Measurements from ENCODE around the gene CDH11. TPM values are rescaled to one million over a fixed set of nuclear protein-coding genes. Genes with fewer than 3 reads are reported as not detected.

CDH11 gene
- total RNA-seq, 1 donor from 2014 or later: 45.2 TPM

DNA sequence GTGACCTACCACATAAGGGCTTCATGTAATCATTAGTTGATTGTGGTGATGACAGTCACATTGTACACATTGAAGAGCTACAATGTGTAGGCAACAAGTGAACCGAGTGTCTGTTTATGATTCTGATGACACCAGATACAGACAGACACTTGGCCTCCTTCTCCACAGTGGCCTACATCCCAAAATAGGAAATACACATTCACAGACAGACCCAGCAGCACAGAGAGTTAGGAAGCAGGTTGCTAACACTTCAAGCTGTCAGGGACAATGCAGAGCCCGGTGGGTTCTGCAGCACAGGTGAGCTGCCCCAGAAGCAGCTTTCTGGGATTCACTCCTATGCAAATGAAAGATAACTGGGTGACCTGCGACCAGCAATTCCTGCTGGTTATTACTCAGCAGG lies 72.2 kb downstream of the CDH11 start:
- DNase-seq (ENCODE audit: extremely low spot score in 2 of 2): no peak
- H3K4me3 ChIP-seq: no peak overlapping the region
- no peaks in the 10 kb centered on the region for H3K9me3 ChIP-seq
- intact Hi-C loops (cut with DNase I): no loop called here
- peaks cover 0 to 10% of the 10 kb centered on the region in 2 donors for H3K36me3 ChIP-seq
- H3K27ac ChIP-seq: no peak overlapping the region
- H3K27me3 ChIP-seq: no peaks in the 10 kb centered on the region
- H3K4me1 ChIP-seq: no peaks in the 10 kb centered on the region
- TF ChIP-seq POLR2A (IDR thresholded peaks at IDR 0.05) (no peak), POLR2AphosphoS5 (IDR thresholded peaks at IDR 0.05; ENCODE audit: insufficient read depth in 1 of 2, low read depth in 1 of 2) (no peak)
- TF ChIP-seq, protein P1, sequence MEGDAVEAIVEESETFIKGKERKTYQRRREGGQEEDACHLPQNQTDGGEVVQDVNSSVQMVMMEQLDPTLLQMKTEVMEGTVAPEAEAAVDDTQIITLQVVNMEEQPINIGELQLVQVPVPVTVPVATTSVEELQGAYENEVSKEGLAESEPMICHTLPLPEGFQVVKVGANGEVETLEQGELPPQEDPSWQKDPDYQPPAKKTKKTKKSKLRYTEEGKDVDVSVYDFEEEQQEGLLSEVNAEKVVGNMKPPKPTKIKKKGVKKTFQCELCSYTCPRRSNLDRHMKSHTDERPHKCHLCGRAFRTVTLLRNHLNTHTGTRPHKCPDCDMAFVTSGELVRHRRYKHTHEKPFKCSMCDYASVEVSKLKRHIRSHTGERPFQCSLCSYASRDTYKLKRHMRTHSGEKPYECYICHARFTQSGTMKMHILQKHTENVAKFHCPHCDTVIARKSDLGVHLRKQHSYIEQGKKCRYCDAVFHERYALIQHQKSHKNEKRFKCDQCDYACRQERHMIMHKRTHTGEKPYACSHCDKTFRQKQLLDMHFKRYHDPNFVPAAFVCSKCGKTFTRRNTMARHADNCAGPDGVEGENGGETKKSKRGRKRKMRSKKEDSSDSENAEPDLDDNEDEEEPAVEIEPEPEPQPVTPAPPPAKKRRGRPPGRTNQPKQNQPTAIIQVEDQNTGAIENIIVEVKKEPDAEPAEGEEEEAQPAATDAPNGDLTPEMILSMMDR (IDR thresholded peaks at IDR 0.05): no peak

DNA sequence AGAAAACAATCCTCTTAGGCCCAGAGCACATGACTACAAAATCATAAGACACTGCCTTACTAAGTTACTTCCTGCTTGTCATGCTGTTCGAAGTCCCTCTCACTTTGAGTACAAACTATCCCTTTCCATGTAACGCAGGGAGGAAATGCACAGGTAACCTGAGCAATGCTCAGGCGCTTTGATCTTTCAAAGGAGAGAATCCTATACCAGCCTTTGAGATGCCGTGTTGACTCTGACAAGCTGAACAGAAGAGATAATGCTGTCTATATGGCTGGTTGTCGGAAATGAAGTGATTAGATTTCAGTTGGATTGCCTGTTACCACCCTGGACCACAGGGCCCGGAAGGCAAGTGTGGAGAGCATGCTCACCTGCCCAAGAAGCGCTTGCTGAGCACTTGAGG lies 75.9 kb downstream of the CDH11 start:
- no peak overlapping the region for H3K27ac ChIP-seq

DNA sequence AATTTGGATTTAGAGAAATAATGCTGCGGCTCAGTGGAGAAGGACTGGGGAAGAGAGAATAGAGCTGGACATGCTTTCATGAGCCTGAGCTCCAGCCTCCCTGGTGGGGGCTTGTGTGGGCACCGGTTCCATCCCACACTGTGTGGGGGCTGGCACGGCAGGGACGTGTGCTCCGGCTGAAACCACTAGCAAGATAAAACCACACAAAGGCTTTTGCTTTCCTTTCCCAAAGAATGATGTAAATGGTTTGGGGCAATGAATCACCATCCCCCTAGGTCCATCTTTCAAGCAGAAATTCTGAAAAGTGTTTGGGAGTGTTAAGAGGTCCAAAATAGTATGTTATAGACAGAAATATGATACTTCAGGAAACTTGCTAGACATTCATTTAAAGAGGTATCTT lies 77.0 kb downstream of the CDH11 start:
- H3K27ac ChIP-seq: no peak overlapping the region
- no peak overlapping the region for H3K4me3 ChIP-seq
- H3K4me1 ChIP-seq: no peaks in the 10 kb centered on the region
- TF ChIP-seq, protein P1 (IDR thresholded peaks at IDR 0.05): no peak
- TF ChIP-seq POLR2AphosphoS5 (IDR thresholded peaks at IDR 0.05; ENCODE audit: insufficient read depth in 1 of 2, low read depth in 1 of 2) (no peak), POLR2A (IDR thresholded peaks at IDR 0.05) (no peak)
- intact Hi-C loops (cut with DNase I): no loop called here
- no peak for DNase-seq (ENCODE audit: extremely low spot score in 2 of 2)
- no peaks in the 10 kb centered on the region for H3K27me3 ChIP-seq
- H3K36me3 ChIP-seq: peaks cover 0 to 4% of the 10 kb centered on the region in 2 donors
- H3K9me3 ChIP-seq: no peaks in the 10 kb centered on the region

More for the DNA sequence above, 75.9 kb downstream of the CDH11 start:
- H3K4me1 ChIP-seq: no peaks in the 10 kb centered on the region
- no peaks in the 10 kb centered on the region for H3K27me3 ChIP-seq
- intact Hi-C loops (cut with DNase I): no loop called here
- H3K4me3 ChIP-seq: no peak overlapping the region
- DNase-seq (ENCODE audit: extremely low spot score in 2 of 2): no peak
- peaks cover 0 to 5% of the 10 kb centered on the region in 2 donors for H3K36me3 ChIP-seq
- no peaks in the 10 kb centered on the region for H3K9me3 ChIP-seq
- TF ChIP-seq POLR2AphosphoS5 (IDR thresholded peaks at IDR 0.05; ENCODE audit: insufficient read depth in 1 of 2, low read depth in 1 of 2): no peak
- TF ChIP-seq, protein P1 (IDR thresholded peaks at IDR 0.05): no peak
- TF ChIP-seq POLR2A (IDR thresholded peaks at IDR 0.05): no peak

DNA sequence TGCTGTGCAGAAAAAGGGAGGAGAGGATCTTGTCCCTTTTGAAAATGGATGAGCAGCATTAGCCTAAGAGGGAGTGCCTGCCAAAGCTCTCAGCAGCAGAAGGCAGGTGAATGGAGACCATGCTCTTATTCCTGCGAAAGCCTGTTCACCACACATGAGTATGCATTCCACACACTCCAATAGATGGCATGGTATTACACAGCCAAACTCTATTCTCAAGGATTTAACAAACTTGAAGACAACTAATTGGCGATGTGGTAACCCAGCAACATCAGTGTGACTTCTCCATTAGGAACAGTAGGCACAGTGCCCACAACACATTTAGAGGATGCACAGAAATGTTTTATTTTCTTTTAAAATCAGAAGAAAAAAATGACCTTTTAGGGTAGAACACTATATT lies 77.8 kb downstream of the CDH11 start:
- no peaks in the 10 kb centered on the region for H3K4me1 ChIP-seq
- H3K36me3 ChIP-seq: no peaks in the 10 kb centered on the region
- no peak overlapping the region for H3K27ac ChIP-seq
- intact Hi-C loops (cut with DNase I): no loop called here
- DNase-seq (ENCODE audit: extremely low spot score in 2 of 2): no peak
- H3K9me3 ChIP-seq: no peaks in the 10 kb centered on the region
- H3K4me3 ChIP-seq: no peak overlapping the region
- no peaks in the 10 kb centered on the region for H3K27me3 ChIP-seq
- TF ChIP-seq POLR2AphosphoS5 (IDR thresholded peaks at IDR 0.05; ENCODE audit: insufficient read depth in 1 of 2, low read depth in 1 of 2): no peak
- TF ChIP-seq POLR2A (IDR thresholded peaks at IDR 0.05): no peak
- TF ChIP-seq, protein P1 (IDR thresholded peaks at IDR 0.05): no peak

DNA sequence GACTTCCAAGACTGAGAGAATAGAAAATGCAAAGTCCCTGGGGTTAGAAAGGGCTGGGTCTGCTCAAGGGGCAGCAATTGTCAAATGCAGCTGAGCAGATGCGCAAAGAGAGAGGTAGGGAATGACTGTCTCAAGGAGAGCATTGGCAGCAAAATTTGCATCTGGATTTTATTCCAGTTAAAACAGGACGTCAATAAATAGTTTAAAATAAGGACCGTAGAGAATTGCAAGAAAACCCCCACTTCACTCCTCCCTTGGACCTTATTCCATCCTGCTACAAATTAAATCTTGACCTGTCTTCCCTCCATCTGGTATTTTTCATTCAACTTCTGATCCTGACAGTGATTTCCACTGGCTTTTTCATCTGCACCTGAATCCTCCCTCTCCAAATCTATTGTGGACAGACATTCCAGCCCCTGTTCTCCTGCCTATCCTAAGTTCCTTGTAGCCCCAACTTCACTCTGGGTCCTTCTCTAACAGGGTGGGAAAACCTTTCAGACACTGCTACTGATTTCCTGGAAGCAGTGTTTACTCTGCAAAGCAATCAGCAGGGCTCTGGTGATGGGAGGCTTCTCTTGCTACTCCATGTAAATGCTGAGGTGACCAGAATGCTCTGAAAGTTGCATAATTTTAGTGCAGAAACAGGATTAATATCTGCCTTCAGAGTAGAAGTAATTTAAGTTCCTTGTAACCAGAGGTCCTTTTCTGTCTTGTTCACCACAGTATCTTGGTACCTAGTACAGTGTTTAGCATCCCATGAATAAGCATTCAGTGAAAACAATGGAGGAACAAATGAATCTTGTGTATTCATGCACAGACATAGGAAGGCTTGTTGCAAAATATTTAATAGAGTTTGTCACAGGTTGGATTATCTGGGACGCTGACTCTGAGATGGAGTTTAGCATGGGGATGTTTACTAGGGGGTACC lies 79.2 kb downstream of the CDH11 start:
- Histone ChIP-seq H3K27ac (no peak overlapping the region), H3K27me3 (no peaks in the 10 kb centered on the region), H3K4me1 (peaks cover 6% of the 10 kb centered on the region), H3K36me3 (no peaks in the 10 kb centered on the region), H3K4me3 (no peak overlapping the region), H3K9me3 (no peaks in the 10 kb centered on the region)
- no peak for TF ChIP-seq POLR2A (IDR thresholded peaks at IDR 0.05)
- TF ChIP-seq POLR2AphosphoS5 (IDR thresholded peaks at IDR 0.05; ENCODE audit: insufficient read depth in 1 of 2, low read depth in 1 of 2): no peak
- TF ChIP-seq, protein P1 (IDR thresholded peaks at IDR 0.05): no peak
- intact Hi-C loops (cut with DNase I): no loop called here
- DNase-seq (ENCODE audit: extremely low spot score in 2 of 2): no peak

Measured in vagina (tissue), 2 donors.